HFF-Myc (cell line): ENCODE measurements around the gene GPR50.

Experiments
- DNase-seq: peaks from one replicate; pipeline ENCODE4 v3.0.0-alpha.2; 2011; ENCODE audit warnings: low read depth; ENCODE audit errors: extremely low read depth
- H3K4me3 ChIP-seq: replicated peaks from 2 replicates; pipeline ENCODE4 v1.5.1; 2011; ENCODE audit warnings: low read depth, mild to moderate bottlenecking, control low read depth, low read length
- TF ChIP-seq, protein P1 (sequence below): IDR thresholded peaks from 2 replicates; pipeline ENCODE4 v1.5.1; 2012; ENCODE audit warnings: mild to moderate bottlenecking, low read depth, low read length, control low read depth; ENCODE audit errors: missing control alignments

Gene GPR50

DNA sequence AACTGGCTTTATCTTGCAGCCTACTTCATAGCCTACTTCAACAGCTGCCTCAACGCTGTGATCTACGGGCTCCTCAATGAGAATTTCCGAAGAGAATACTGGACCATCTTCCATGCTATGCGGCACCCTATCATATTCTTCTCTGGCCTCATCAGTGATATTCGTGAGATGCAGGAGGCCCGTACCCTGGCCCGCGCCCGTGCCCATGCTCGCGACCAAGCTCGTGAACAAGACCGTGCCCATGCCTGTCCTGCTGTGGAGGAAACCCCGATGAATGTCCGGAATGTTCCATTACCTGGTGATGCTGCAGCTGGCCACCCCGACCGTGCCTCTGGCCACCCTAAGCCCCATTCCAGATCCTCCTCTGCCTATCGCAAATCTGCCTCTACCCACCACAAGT lies 4.0 kb downstream of the GPR50 start:
- TF ChIP-seq, protein P1, sequence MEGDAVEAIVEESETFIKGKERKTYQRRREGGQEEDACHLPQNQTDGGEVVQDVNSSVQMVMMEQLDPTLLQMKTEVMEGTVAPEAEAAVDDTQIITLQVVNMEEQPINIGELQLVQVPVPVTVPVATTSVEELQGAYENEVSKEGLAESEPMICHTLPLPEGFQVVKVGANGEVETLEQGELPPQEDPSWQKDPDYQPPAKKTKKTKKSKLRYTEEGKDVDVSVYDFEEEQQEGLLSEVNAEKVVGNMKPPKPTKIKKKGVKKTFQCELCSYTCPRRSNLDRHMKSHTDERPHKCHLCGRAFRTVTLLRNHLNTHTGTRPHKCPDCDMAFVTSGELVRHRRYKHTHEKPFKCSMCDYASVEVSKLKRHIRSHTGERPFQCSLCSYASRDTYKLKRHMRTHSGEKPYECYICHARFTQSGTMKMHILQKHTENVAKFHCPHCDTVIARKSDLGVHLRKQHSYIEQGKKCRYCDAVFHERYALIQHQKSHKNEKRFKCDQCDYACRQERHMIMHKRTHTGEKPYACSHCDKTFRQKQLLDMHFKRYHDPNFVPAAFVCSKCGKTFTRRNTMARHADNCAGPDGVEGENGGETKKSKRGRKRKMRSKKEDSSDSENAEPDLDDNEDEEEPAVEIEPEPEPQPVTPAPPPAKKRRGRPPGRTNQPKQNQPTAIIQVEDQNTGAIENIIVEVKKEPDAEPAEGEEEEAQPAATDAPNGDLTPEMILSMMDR: no peak
- DNase-seq: no peak
- H3K4me3 ChIP-seq: no peak overlapping the region

DNA sequence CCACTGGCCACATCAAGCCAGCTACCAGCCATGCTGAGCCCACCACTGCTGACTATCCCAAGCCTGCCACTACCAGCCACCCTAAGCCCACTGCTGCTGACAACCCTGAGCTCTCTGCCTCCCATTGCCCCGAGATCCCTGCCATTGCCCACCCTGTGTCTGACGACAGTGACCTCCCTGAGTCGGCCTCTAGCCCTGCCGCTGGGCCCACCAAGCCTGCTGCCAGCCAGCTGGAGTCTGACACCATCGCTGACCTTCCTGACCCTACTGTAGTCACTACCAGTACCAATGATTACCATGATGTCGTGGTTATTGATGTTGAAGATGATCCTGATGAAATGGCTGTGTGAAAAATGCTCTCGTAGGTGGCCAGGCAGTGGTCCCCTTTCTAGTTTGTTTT lies 4.7 kb downstream of the GPR50 start:
- TF ChIP-seq, protein P1: no peak
- no peak overlapping the region for H3K4me3 ChIP-seq

DNA sequence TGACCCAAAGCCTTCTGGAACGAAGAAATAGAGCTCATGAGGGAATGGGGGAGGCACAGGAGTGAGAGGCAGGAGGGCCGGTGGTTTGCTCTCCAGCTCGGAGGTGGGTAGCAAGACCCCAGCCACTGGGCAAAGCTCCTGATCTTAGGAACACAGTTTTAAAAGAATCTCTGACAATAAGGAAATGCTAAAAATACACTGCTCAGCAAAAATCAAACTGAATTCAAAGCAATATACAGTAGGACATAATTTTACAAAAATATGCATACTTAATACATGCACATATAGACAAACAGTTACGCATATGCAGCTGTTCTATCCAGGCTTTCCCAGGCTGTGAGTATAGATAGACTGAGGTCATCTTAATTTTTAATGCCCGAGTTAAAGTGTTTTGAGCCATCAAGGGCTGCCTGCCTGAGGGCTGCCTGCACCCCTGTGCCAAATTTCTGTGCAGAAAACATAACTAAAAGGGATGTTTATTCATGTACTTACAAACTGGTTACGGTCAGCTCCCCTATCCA lies 6.9 kb downstream of the GPR50 start:
- DNase-seq: no peak
- H3K4me3 ChIP-seq: no peak overlapping the region
- TF ChIP-seq, protein P1: no peak

More for the DNA sequence above, 4.7 kb downstream of the GPR50 start:
- DNase-seq: no peak

DNA sequence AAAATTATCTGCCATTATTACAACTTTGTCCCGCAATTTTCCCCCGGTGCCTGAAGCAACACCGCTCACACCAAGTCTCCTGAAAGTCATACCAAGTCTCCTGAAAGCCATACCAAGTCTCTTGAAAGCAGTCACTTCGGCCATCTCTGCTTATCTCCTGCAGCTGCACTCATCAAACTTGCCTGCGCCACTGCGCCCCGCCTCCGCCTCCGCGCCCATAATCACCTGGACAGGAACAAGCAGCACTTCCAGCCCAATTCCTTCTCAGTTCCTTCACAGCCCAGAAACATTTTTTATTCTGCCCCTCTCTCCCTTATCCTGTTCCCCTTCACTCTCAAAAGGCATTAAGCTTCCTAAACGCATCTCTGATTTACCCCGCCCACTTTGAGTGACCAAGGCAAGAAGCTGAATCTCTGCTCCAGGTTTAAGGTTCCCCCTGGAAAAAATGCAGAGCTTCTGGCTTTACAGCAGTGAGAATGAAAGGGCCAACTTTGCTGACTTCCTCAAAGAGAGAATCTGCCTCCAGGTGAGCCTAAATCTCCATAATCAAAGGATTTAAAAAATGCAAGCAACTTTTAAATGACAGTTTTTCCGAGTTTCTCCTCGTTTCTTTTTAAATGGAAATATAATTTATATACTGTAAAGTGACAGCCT lies 7.7 kb downstream of the GPR50 start:
- H3K4me3 ChIP-seq: no peak overlapping the region
- TF ChIP-seq, protein P1: no peak
- DNase-seq: no peak

DNA sequence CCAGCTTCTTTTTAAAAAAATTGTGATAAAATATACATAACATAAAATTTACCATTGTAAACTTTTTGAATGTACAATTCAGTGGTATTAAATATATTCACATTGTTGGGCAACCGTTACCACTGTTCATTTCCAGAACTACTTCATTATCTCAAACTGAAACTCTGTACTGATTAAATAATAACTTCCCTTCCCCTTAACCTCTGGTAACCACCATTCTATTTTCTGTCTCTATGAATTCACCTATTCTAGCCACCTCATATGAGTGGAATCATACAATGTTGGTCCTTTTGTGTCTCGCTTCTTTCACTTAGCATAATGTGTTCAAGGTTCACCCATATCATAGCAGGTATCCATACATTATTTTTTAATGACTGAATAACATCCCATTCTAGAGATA lies 8.3 kb downstream of the GPR50 start:
- TF ChIP-seq, protein P1: no peak
- DNase-seq: no peak
- no peak overlapping the region for H3K4me3 ChIP-seq

DNA sequence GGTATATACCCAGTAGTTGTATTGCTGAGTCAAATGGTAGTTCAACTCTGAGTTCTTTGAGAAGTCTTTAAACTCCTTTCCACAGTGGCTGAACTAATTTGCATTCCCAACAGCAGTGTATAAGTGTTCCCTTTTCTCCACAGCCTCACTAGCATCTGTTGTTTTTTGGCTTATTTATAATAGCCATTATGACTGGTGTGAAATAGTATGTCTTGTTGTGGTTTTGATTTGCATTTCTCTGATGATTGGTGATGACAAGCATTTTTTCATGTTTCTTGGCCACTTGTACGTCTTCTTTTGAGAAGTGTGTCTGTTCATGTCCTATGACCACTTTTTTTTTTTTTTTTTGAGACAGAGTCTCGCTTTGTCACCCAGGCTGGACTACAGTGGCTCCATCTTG lies 30.5 kb downstream of the GPR50 start:
- DNase-seq: no peak
- H3K4me3 ChIP-seq: no peak overlapping the region
- TF ChIP-seq, protein P1: no peak

DNA sequence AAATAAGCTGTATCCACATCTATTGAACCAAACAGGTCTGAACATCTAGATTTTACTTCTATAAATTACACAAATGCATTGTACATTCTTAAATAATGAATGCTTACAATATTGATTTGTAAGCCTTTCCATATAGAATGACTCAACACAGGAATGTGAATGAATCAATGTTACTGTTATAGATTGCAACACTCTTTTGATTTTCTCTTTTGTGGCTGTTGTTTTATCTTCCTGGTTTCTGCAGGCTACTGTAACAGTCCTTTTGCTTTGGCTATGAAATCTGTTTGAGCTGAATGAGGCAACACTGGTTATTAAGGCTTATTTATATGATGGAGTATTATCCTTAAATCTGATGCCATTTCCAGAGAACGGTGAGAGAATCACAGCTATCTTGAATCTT lies 49.5 kb downstream of the GPR50 start:
- TF ChIP-seq, protein P1: no peak
- no peak for DNase-seq
- no peak overlapping the region for H3K4me3 ChIP-seq
